HG03457 (cell line): Measurements from ENCODE around the gene TEKT5.
"Not testable (repeated sequence)": the region's sequence is repeated elsewhere in the genome, so short reads cannot be mapped to it uniquely, and the experiment has no call there.

Experiments
- ATAC-seq: cut with Tn5 transposase; IDR thresholded peaks from one replicate; pipeline ENCODE4 v1.9.1; 2021; ENCODE audit warnings: moderate number of reproducible peaks; ENCODE audit not compliant: unreplicated experiment

Gene TEKT5

DNA sequence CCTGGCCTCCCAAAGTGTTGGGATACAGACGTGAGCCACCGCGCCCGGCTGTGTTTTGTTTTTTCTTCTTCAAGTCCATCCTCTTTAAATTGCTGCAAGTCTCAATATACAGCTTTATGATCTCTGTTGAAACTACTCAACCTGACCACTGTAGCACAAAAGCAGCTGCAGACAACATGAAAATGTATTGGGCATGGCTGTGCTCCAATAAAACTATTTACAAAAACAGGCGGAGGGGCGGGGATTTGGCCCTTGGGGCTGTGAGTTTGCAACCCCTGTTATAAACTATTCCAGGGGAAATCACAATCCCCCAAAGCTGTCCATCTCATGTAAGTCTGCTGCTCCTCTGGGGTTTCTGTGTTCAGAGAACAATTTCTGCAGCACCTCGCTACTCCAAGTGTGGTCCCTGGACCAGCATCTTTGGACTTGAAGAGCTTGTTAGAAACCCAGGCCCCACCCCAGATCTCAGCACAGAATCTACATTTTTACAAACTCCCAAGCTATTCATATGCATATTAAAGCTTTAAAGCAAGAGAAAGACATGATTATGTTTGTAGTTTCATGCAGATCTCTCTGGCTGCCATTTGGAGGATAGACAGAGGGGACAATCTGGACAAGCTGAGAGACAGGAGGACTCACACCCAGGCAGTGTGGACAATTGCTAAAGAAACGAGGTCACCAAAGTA lies 33.6 kb downstream of the TEKT5 start:
- ATAC-seq, result no peak

DNA sequence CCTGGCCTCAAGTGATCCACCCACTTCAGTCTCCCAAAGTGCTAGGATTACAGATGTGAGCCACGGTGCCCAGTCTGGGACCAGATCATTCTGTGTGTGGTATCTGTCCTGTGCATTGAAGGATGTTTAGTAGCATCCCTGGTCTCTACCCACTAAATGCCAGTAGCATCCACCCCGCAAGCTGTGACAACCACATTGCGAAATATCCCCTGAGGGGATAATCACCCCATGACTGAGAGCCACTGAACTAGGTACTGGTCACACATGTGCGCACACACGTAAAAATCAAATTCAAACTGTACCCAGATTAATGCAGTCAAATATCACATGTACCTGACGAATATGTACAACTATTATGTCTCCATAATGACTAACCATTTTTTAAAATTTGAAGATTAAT lies 35.8 kb downstream of the TEKT5 start:
- ATAC-seq, result no peak

DNA sequence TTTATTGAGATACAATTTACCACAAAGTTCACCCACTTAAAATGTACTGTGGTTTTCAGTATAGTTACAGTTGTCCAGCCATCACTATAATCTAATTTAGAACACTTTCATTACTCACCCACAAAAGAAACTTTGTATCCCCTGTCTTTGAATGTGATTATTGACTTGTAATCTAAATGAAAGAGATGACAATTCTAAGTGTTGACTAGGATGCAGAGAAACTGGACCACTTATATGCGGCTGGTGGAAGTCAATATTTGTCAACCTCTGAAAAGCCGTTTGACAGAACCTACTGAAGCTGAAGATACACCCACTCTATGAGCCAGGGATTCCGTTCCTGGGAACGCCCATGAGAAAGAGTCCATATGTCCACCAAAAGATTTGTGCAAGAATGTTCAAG lies 36.8 kb downstream of the TEKT5 start:
- ATAC-seq, result no peak

DNA sequence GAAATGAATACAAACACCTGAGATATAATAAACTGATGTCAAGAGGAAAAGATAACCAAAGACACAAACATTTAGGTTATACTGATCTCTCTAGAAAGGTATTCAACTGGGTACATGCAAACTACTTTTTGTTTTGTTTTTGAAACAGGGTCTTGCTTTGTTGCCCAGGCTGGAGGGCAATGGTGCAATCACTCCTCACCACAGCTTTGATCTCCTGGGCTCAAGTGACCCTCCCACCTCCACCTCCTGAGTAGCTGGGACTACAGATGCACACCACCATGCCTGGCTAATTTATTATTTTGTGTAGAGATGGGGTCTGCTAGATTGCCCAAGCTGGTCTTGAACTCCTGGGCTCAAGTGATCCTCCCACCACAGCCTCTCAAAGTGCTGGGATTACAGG lies 38.1 kb downstream of the TEKT5 start:
- no peak for ATAC-seq

DNA sequence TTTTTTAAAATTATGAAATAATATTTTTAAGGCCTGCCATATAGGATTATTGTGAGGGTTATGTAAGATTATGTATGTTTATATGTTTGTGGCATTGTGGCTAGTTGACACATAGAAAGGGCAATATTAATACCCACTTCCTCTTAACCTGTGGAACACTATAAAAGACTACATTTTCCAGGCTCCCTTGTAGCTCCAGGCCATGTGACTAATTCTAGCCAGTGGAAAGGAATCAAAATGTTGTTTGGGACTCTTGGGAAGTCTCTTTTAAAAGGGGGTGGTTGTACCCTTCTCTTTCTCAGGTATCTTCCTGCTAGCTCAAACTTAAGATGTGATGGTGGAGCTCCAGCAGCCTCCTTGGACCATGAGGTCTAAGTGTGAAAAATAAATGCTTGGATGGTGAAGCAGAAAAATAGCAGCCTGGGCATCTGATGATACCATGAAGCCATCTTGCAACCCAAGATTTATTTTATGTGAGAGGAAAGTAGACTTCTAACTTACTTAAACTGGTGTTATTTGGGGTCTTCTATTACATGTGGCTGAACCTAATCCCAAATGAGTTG lies 39.2 kb downstream of the TEKT5 start:
- ATAC-seq, result no peak

DNA sequence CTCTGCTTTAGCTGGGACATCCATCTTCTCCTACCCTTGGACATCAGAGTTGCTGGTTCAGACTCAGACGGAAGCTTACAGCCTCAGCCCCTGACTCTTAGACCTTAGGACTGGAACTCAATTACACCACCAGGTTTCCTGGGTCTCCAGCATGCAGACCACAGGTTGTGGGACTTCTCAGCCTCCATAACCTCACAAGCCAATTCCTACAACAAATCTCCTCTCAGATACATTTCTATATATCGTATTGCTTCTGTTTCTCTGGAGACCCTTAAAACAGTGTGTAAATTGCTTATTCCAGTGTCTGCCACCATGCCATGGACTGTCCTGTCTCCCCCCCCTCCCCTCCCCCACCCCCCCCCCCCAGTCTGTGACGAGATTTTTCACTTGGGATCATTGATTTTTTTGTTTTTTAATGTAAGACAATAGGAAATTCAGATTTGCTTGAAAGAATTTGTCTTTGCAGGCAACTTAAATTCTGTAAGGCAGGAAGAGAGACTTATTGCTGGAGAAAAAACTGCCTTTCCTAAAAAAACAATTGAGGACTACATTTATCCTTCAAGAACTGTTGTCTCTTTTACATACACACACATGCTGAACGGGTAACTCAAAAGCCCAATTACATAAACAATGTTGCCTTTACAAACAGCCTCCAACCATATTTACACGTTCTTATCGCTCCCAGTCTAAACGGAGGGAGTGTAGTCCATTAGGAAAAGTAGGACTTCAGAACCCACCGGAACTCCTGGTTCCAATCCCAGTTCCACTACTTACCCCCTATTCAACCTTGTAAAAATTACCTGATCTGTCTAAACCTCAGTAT lies 39.9 kb downstream of the TEKT5 start:
- no peak for ATAC-seq

DNA sequence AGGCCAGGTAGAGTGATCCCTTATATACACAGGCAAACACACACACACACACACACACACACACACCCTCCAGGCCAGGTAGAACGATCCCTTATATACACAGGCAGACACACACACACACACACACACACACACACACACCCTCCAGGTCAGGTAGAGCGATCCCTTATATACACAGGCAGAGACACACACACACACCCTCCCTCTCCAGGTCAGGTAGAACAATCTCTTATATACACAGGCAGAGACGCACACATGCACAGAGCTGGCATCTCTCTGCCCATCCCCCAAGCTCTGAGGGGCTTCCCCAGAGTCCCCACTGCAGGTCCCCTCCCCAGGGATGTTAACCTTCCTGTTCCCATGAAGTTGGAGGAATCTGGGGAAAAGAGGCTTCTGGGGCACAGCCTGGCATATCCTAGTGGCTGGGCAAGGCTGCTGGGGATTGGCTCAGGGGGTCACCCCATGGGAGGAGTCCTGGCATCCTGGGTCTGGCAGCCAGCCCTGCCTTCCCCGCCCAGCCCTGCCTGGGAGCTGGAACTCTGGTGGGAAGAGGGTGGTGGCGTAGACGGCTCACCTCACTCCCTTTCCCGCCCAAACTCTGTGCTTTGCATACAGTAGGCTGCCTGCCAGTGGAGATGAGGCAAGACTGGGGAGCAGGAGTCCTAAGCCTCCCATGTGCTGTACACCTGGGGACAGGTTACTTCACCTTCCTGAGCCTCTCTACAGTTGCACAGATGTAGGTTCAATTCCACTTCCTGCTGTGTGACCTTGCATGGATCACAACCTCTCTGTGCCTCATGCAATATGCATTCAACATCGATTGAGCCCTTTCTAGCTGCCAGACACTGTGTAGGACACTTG lies 41.8 kb downstream of the TEKT5 start:
- ATAC-seq, result no peak

DNA sequence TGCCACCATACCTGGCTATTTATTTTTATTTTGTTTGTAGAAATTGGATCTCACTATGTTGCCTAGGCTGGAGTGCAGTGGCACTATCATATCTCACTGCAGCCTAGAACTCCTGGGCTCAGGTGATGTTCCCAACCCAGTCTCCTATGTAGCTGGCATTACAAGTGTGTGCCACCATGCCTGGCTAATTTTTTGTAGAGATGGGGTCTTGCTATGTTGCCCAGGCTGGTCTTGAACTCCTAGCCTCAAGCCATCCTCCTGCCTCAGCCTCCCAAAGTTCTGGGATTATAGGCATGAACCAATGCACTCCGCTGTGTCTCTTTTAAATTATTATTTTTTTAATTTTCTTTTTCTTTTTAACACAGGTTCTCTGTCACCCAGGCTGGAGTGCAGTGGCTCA lies 45.6 kb downstream of the TEKT5 start:
- not testable (repeated sequence) for ATAC-seq

DNA sequence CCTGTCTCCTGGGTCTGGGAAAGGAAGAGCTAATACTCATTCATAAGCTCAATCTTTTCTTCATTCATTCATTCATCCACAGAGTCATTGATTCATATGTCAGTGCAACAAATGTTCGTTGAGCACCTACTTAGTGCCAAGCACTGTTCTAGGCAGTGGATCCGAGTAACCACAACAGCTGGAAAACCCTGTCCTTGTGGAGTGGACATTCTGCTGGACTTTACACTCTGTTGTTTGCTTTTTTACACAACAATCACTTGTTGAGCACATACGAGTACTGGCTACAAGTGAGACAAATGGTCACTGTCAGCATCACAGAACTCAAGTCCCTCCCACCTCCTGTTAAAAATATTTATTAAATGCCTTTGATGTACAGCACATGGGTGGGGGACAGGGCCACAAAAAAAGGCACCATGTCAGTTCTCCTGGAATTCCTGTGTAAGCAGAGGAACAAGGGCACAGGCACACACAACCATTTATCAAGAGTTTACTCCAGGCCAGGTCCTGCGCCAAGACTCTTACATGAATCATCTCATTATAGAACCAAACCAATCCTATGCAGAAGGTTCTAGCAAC lies 46.9 kb downstream of the TEKT5 start:
- no peak for ATAC-seq

DNA sequence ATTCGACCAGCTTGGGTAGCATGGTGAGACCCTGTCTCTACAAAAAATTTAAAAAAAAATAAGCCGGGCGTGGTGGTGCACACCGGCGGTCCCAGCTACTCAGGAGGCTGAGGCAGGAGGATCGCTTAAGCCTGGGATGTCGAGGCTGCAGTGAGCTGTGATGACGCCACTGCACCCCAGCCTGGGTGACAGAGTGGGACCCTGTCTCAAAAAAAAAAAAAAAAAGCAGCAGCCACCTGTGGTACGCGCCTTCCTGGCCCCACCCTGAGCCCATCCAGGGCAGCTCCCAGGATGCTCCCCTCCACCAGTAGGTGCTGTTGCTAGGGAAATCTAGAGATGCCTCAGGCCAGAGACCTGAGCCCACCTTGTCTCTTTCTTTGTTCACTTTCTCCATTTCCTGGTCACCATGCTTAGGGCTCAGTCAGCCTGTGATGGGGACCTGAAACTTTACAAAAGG lies 47.4 kb downstream of the TEKT5 start:
- no peak for ATAC-seq

DNA sequence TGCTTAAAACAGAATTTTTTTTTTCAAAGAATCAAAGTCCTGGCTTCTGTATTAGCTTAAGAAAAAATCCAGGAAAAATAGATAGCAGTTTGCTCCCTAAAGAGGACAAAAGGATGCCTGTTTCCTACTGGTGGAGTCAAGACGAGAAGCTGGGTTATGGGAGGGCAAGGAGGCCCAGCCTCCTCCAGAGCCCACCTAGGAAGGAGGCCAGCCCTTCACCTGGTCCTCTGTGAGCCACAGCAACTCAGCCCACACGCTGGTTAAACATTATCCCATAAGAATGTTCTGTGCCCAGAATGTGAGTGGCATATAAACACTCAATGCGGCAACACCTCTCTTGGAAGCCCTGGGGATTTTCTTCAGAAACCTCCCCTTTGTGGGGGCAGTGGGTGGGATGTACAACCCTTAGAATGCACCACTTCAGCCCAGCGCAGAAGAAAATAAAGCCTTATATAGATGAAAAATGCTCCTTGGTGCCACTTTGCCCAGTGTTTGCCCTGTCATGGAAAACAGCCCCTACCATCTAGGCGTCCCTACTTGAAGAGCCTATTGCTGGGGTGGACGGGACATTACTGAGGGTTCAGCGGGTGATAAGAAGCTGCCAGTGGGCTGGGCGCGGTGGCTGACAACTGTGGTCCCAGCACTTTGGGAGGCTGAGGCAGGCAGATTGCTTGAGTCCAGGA lies 48.0 kb downstream of the TEKT5 start:
- no peak for ATAC-seq

DNA sequence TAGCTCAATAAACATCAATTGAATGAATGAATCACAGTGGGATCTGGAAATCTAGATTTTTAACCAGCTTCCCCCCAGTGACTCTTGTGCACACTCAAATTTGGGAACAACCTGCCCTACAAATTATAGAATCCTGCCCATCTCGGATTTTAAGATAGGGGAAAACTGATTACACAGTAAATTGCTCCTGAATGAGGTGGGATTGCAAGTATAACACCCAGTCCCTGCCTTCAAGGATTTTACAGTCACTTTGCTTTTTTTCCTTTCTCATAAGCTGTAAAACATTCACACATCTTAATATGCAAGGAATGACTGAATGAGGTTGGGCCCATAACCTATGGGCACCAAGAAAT lies 48.5 kb downstream of the TEKT5 start:
- ATAC-seq, result no peak

DNA sequence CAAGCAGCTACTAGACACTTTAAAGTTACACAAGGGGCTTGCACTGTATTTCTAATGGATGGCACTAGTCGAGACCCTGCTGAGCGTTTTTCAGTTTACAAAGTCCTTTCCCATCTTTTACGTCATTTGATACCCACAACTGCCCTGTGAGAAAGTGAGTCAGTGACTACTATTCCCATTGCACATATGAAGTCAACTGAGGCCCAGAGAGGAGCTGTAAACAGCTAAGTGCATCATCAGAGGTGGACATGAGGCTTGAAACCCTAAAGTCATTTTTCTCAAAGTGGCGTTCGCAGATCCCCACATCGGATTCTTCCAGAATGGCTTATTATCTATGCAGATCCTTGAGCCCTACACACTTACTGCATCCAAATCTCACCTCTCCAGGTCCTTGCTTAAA lies 50.6 kb downstream of the TEKT5 start:
- ATAC-seq, result no peak

DNA sequence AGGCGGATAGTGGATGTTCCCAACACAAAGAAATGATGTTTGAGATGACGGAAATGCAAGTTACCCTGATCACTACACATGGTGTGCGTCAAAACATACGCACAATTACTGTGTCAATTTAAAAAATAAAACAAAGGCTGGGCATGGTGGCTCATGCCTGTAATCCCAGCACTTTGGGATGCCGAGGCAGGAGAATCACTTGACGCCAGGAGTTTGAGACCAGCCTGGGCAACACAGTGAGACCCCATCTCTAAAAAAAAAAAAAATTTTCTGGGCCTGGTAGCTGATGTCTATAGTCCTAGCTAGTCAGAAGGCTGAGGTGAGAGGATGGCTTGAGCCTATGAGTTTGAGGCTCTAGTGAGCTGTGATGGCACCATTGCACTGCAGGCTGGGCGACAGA lies 51.8 kb downstream of the TEKT5 start:
- no peak for ATAC-seq

DNA sequence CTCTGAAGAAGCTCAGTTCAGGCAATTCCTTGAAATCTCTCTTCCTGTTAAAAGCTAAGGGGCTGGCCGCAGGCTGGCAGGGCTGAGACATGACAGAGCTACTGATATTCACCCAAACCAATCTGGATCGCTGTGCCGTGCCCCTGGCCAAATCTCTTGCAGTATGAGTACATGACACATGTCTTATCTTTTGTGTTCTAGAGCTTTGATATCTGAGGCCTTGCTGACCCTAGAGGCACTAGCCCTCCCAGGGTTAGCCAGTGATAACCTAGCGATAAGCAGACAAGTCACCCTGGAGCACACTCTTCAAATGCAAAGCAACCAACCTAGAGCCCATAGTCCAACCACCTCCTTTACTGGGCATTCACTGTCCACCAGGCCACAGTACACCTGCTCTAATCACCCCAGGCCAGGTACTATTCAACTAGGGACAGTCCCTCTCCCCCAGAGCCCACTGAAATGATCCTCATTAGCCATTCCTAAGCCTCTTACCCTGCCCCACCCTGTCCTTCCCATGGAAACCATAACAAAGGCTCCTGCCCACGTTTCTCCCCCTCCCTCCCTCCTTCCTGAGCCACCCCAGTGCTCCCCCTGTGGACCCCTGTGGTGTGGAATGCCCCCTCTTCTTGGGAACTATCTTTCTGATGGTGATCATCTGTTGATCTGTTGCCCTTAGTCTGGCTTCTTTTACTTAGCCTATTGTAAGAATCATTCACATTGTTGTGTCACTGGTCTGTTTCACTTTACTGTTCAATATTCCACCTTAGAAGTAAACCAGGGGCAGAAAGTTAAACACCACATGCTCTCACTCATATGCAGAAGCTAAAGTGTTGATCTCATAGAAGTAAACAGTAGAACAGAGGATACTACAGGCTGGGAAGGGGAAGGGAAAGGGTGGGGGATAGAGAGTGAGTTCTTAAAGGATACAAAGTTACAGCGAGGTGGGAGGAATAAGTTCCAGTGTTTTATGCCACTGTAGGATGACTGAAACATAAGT lies 52.5 kb downstream of the TEKT5 start:
- no peak for ATAC-seq

DNA sequence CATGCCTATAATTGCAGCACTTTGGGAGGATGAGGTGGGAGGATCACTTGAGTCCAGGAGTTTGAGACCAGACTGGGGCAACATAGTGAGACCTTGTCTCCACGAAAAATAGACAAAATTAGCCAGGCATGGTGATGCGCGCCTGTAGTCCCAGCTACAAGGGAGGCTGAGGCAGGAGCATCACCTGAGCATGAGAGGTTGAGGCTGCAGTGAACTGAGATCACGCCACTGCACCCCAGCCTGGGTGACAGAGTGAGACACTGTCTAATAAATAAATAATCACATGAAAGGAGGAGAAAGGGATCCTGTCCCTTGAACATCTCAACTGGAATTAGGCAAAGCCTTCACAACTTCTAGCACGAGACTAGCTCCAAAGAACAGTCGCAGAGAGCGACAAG lies 53.2 kb downstream of the TEKT5 start:
- no peak for ATAC-seq

DNA sequence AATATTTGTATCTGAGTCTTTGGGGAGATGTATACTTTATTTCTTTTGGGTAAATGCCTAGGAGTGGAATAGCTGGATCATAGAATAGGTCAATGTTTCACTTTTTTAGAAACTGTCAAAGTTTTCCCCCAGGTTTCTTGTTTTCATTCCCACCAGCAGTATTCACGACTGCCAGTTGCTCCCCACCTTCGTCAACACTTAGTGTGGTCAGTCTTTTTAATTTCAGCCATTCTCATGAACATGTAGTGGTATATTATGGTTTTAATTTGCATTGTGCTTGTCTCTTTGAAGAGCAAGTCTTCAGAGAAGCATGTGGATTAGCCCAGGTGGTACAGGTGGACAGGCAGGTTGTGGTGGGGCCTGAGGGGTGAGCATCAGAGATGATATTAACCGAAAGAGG lies 53.8 kb downstream of the TEKT5 start:
- no peak for ATAC-seq

DNA sequence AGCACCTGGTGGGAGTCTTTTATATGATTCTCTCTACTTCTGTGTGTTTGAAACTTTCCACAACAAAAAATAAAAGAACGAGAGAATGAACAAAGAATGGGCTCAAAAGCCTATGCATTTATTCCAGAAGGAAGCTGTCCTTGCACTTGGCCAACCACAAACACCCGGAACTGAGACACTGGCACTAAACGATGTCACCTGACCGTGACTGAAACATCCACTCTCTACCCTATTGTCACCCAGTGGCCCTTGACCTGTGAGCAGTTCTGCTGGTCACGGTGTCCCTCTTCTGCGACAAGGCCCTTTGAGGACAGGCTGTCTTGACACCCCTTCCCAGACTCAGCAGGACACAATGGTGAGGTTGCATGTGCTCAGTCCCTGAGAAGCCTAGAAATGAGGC lies 56.6 kb downstream of the TEKT5 start:
- ATAC-seq, result no peak

DNA sequence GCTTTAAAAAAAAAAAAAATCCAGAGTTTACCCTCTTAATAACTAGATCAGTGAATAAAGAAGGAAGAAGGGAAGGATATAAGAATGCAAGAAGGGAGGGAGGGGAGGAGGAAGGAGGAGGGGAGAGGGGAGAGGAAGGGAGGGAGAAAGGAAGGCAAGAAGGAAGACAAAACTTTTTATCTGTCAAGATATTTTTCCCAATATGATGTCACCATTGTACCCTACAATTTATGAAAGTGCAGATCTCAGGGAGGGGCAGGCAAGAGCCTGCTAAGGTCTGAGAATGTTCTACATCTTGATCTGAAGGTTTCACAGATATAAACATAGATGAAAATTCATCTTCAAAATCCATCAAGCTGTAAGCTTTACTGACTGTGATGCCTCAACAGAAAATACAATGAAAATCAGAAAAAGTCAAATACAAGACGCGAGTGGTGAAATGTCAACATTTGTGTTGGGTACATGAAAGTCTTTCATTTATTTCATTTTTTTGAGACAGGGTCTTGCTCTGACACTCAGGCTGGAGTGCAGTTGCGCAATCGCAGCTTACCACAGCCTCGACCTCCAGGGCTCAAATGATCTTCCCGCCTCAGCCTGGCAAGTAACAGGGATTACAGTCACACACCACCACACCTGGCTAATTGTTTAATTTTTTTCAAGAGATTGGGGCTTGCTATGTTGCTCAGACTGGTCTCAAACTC lies 57.2 kb downstream of the TEKT5 start:
- no peak for ATAC-seq
